Vagina (tissue), 2 donors: ENCODE data around the gene SPDYE3.

ENCODE experiments used
- POLR2AphosphoS5 ChIP-seq, 2 donors: sonication (generic); formaldehyde crosslinking; IDR thresholded peaks; one replicate each; pipeline ENCODE4 v1.9.0; 2017; ENCODE audit warnings: antibody characterized with exemption in 2 of 2, mild to moderate bottlenecking in 2 of 2, low read depth in 1 of 2; ENCODE audit not compliant: insufficient read depth in 1 of 2
- TF ChIP-seq, protein P1 (sequence below), 3 experiments: fragments of 450-650 bp in 2 of 3; fragments of 200-600 bp in 1 of 3; sonication (generic) in 1 of 3; IDR thresholded peaks; one replicate each; pipeline ENCODE4 v1.5.1; 2017 to 2019; ENCODE audit warnings: antibody characterized with exemption in 3 of 3, mild to moderate bottlenecking in 2 of 3, moderate library complexity in 2 of 3

DNA sequence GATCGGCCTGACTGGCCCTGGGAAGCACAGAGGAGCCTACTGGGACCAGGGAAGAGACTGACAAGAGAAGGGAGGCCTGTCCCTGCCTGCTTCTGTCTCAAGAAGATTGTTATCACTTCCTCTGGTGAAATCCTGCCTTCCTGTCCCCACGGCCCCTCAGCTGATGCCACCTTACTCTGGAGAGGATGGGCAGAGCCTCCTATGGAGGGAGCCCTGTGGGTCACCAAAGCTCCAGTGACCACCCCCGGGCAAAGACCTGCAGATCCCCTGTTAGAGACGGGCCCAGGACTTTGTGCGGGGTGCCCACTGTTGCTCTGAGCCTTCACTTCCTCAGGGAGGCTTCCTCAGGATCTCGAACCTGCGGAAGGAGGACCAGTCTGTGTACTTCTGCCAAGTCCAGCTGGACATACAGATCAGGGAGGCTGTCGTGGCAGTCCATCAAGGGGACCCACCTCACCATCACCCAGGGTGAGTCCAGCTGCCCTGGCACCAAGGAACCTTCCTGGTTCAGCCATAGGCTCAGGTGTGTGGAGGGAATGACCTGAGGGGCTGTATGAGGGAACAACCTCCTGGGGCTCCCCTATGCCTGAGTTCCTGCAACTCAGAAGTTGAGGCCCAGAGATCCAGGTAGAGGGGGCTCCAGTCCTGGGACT is 49.0 kb downstream of the SPDYE3 start:
- TF ChIP-seq, protein P1, sequence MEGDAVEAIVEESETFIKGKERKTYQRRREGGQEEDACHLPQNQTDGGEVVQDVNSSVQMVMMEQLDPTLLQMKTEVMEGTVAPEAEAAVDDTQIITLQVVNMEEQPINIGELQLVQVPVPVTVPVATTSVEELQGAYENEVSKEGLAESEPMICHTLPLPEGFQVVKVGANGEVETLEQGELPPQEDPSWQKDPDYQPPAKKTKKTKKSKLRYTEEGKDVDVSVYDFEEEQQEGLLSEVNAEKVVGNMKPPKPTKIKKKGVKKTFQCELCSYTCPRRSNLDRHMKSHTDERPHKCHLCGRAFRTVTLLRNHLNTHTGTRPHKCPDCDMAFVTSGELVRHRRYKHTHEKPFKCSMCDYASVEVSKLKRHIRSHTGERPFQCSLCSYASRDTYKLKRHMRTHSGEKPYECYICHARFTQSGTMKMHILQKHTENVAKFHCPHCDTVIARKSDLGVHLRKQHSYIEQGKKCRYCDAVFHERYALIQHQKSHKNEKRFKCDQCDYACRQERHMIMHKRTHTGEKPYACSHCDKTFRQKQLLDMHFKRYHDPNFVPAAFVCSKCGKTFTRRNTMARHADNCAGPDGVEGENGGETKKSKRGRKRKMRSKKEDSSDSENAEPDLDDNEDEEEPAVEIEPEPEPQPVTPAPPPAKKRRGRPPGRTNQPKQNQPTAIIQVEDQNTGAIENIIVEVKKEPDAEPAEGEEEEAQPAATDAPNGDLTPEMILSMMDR (IDR thresholded peaks at IDR 0.05), result no peak
- TF ChIP-seq POLR2AphosphoS5 (IDR thresholded peaks at IDR 0.05; ENCODE audit: insufficient read depth in 1 of 2, low read depth in 1 of 2), result no peak
